Endothelial cell of umbilical vein (primary cell): ENCODE measurements around the gene CELF2. TPM values are rescaled to one million over a fixed set of nuclear protein-coding genes. Genes with fewer than 3 reads are reported as not detected.

Experiments
- BruUV-seq: library from RNA; stranded (reverse); fragments of 400-500 nt; replicated peaks from 2 replicates; lab custom pipeline; 2021; lab: Mats Ljungman, UMichigan
- CTCF ChIA-PET: fragments of 300-600, 350-600 bp; sonication (Branson Sonifier 250); formaldehyde crosslinking; loops from one replicate; lab custom pipeline; 2021; ENCODE audit warnings: antibody characterized with exemption, inconsistent platforms; lab: Charles Lee
- POLR2A ChIA-PET: fragments of 300-600, 350-600 bp; sonication (Branson Sonifier 250); formaldehyde crosslinking; loops from one replicate; lab custom pipeline; 2021; ENCODE audit warnings: antibody characterized with exemption, inconsistent platforms; lab: Charles Lee
- DNase-seq: peaks from one replicate; pipeline ENCODE4 v3.0.0-alpha.2; 2011; ENCODE audit warnings: low read depth, low spot score
- FAIRE-seq: peaks from 2 replicates; lab custom pipeline; 2011; peaks lifted over from hg19 to GRCh38; lab: Jason Lieb, UNC
- H2AFZ ChIP-seq: 2 replicates; pipeline ENCODE4 v1.6.0; 2012; ENCODE audit warnings: low read depth, low read length, control low read depth, inconsistent platforms
- H3K27ac ChIP-seq: 2 replicates; pipeline ENCODE4 v1.5.1; 2011; ENCODE audit warnings: low read depth, mild to moderate bottlenecking, control low read depth, low read length, moderate library complexity; ENCODE audit not compliant: insufficient read depth
- H3K27me3 ChIP-seq, 2 experiments: 2 replicates each; pipeline versions ENCODE4 v1.6.0 to v1.6.1; 2011; ENCODE audit warnings: low read length in 2 of 2, mixed read lengths in 1 of 2; ENCODE audit not compliant: control insufficient read depth in 2 of 2, insufficient read depth in 2 of 2
- H3K36me3 ChIP-seq, 2 experiments: 2 replicates in 1 of 2; 3 replicates in 1 of 2; pipeline ENCODE4 v1.5.1; 2011; ENCODE audit warnings: low read length in 2 of 2, mild to moderate bottlenecking in 1 of 2, moderate library complexity in 1 of 2; ENCODE audit not compliant: control insufficient read depth in 2 of 2, insufficient read depth in 2 of 2; ENCODE audit errors: extremely low read depth in 1 of 2
- H3K4me1 ChIP-seq: 3 replicates; pipeline ENCODE4 v1.5.1; 2011; ENCODE audit warnings: mild to moderate bottlenecking, low read length; ENCODE audit not compliant: control insufficient read depth, insufficient read depth; ENCODE audit errors: extremely low read depth
- H3K4me2 ChIP-seq: 2 replicates; pipeline ENCODE4 v1.6.1; 2011; ENCODE audit warnings: low read length, control low read depth, mixed read lengths; ENCODE audit not compliant: insufficient read depth
- H3K4me3 ChIP-seq, 3 experiments: fragments of 200-600 bp in 1 of 3; sonication (generic), shearing (Covaris generic) in 1 of 3; replicated peaks in 1 of 3; 2 replicates each; pipeline ENCODE4 v1.5.1; 2011 to 2016; ENCODE audit warnings: control low read depth in 3 of 3, low read length in 3 of 3, mild to moderate bottlenecking in 2 of 3, inconsistent platforms in 1 of 3, low read depth in 1 of 3, moderate library complexity in 1 of 3; ENCODE audit not compliant: insufficient read depth in 1 of 3
- H3K79me2 ChIP-seq: 2 replicates; pipeline ENCODE4 v1.6.0; 2012; ENCODE audit warnings: low read length, inconsistent platforms; ENCODE audit not compliant: control insufficient read depth, insufficient read depth
- H3K9ac ChIP-seq: replicated peaks from 2 replicates; pipeline ENCODE3; 2011; ENCODE audit warnings: low read length, control low read depth; ENCODE audit not compliant: insufficient read depth; ENCODE audit errors: extremely low read depth
- H3K9me1 ChIP-seq: replicated peaks from 3 replicates; pipeline ENCODE4 v1.6.0; 2011; ENCODE audit warnings: mild to moderate bottlenecking, low read length; ENCODE audit not compliant: control insufficient read depth, insufficient read depth; ENCODE audit errors: extremely low read depth
- H3K9me3 ChIP-seq: replicated peaks from 2 replicates; pipeline ENCODE4 v1.5.1; 2012; ENCODE audit warnings: low read length, inconsistent platforms; ENCODE audit not compliant: control insufficient read depth, insufficient read depth
- H4K20me1 ChIP-seq: replicated peaks from 2 replicates; pipeline ENCODE3; 2011; ENCODE audit warnings: mild to moderate bottlenecking, low read length; ENCODE audit not compliant: control insufficient read depth, insufficient read depth; ENCODE audit errors: extremely low read depth
- EZH2 ChIP-seq: IDR thresholded peaks from 2 replicates; pipeline ENCODE4 v1.6.1; 2012; ENCODE audit warnings: borderline replicate concordance, low read depth, mild to moderate bottlenecking, moderate library complexity, low read length, inconsistent platforms; ENCODE audit not compliant: severe bottlenecking
- FOS ChIP-seq: IDR thresholded peaks from 2 replicates; pipeline ENCODE4 v1.6.1; 2011; ENCODE audit warnings: mild to moderate bottlenecking, low read length, moderate library complexity, borderline replicate concordance; ENCODE audit not compliant: insufficient read depth
- GATA2 ChIP-seq: IDR thresholded peaks from 2 replicates; pipeline ENCODE4 v1.7.0; 2011; ENCODE audit warnings: low read depth, mild to moderate bottlenecking, moderate library complexity, mixed read lengths, low read length; ENCODE audit not compliant: insufficient read length, insufficient read depth
- JUN ChIP-seq: IDR thresholded peaks from 2 replicates; pipeline ENCODE4 v1.6.1; 2011; ENCODE audit warnings: borderline replicate concordance, low read depth; ENCODE audit not compliant: insufficient read length, insufficient read depth
- MAX ChIP-seq: IDR thresholded peaks from 2 replicates; pipeline ENCODE4 v1.6.1; 2011; ENCODE audit not compliant: insufficient read depth, insufficient read length
- MYC ChIP-seq: IDR thresholded peaks from one replicate; pipeline ENCODE4 v1.6.1; 2011; ENCODE audit warnings: mild to moderate bottlenecking, low read depth, low read length
- POLR2A ChIP-seq: IDR thresholded peaks from 2 replicates; pipeline ENCODE4 v1.6.1; 2012; ENCODE audit warnings: low read depth, mild to moderate bottlenecking, control low read depth, low read length
- POLR2AphosphoS5 ChIP-seq: IDR thresholded peaks from 2 replicates; pipeline ENCODE4 v1.6.1; 2012; ENCODE audit warnings: low read depth, mild to moderate bottlenecking, control low read depth, low read length, moderate library complexity; ENCODE audit not compliant: insufficient read depth
- dilution Hi-C: fragments of 300-500 bp; cut with MboI; formaldehyde crosslinking; loops from one replicate; pipeline ENCODE4 v1.15.0; 2019; ENCODE audit warnings: low sequenced_read_pairs; ENCODE audit not compliant: extremely low pct_ligation_motif_present
- intact Hi-C: fragments of 100-400 bp; cut with micrococcal nuclease; formaldehyde crosslinking; loops from one replicate; pipeline ENCODE4 v1.10.0; 2022
- polyA plus RNA-seq, 4 experiments: library from polyadenylated mRNA; depleted of rRNA in 3 of 4; stranded (reverse) in 3 of 4; unstranded in 1 of 4; fragments of >200 nt; gene quantifications; 2 replicates each; pipeline versions ENCODE4 v1.2.1 to v1.2.3, GENCODE V29; 2011 to 2012; ENCODE audit warnings: missing spikeins in 1 of 4
- total RNA-seq: library from RNA; stranded (reverse); gene quantifications from 2 replicates; pipeline ENCODE4 v1.2.3, GENCODE V29; 2021
- TF ChIP-seq, protein P1 (sequence below), 2 donors: IDR thresholded peaks; 1 replicate in 1 of 2; 2 replicates in 1 of 2; pipeline ENCODE4 v1.5.1; 2011; ENCODE audit warnings: low read length in 2 of 2, mild to moderate bottlenecking in 2 of 2, moderate library complexity in 2 of 2, control low read depth in 1 of 2, inconsistent platforms in 1 of 2, low read depth in 1 of 2; ENCODE audit not compliant: insufficient read depth in 1 of 2; ENCODE audit errors: extremely low read depth in 1 of 2

Gene CELF2
- total and polyA plus RNA-seq, 2 donors (not counting 3 experiments of a cell fraction or from before 2014, with no cell fraction given) = 21.6 to 42.6 TPM

DNA sequence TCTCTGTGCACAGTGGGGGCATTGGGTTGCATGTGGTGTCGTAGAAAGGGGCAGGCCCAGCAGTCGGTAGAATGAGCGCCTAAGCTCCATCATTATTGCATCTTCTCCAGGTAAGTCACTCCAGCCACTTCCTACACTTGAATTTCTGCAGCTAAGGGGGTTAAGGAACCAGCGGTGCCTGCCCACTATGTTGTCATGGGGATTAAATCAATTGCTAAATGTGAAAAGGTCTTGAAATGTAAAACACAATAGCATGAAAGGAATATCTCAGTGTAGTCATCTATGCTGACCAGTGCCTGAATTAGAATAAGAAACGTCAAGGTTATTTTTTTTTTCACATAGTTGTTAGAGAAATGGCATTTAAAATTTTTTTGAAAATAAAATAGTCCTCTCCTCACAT lies 15.2 kb upstream of the CELF2 start:
- dilution Hi-C loops = no loop called here
- H3K79me2 ChIP-seq = no peaks in the 10 kb centered on the region
- no TSS peak for BruUV-seq
- no peak for TF ChIP-seq MYC
- TF ChIP-seq, protein P1, sequence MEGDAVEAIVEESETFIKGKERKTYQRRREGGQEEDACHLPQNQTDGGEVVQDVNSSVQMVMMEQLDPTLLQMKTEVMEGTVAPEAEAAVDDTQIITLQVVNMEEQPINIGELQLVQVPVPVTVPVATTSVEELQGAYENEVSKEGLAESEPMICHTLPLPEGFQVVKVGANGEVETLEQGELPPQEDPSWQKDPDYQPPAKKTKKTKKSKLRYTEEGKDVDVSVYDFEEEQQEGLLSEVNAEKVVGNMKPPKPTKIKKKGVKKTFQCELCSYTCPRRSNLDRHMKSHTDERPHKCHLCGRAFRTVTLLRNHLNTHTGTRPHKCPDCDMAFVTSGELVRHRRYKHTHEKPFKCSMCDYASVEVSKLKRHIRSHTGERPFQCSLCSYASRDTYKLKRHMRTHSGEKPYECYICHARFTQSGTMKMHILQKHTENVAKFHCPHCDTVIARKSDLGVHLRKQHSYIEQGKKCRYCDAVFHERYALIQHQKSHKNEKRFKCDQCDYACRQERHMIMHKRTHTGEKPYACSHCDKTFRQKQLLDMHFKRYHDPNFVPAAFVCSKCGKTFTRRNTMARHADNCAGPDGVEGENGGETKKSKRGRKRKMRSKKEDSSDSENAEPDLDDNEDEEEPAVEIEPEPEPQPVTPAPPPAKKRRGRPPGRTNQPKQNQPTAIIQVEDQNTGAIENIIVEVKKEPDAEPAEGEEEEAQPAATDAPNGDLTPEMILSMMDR (IDR thresholded peaks at IDR 0.05; ENCODE audit: extremely low read depth in 1 of 2, insufficient read depth in 1 of 2, low read depth in 1 of 2, low read length in 2 of 2) = no peak
- no peak for TF ChIP-seq FOS
- no peak for TF ChIP-seq JUN
- no peak for TF ChIP-seq EZH2
- TF ChIP-seq MAX = no peak
- no peak for TF ChIP-seq GATA2
- no peak for TF ChIP-seq POLR2A
- TF ChIP-seq POLR2AphosphoS5 = no peak
- H3K36me3 ChIP-seq = no peaks in the 10 kb centered on the region
- no peaks in the 10 kb centered on the region for H3K9me3 ChIP-seq
- no peak overlapping the region for H2AFZ ChIP-seq
- no peak overlapping the region for H3K4me2 ChIP-seq
- no peak overlapping the region for H3K4me3 ChIP-seq
- no peak for DNase-seq
- H3K27ac ChIP-seq = no peak overlapping the region
- FAIRE-seq = no peak
- no peaks in the 10 kb centered on the region for H3K4me1 ChIP-seq
- ChIA-PET CTCF (no interaction called here), POLR2A (no interaction called here)
- no peaks in the 10 kb centered on the region for H3K9me1 ChIP-seq
- no peak overlapping the region for H3K9ac ChIP-seq
- H3K27me3 ChIP-seq = peaks cover 2 to 3% of the 10 kb centered on the region in 2 experiments
- no peaks in the 10 kb centered on the region for H4K20me1 ChIP-seq
- intact Hi-C loops = no loop called here
